Pancreas (tissue), 10 donors: ENCODE results near the gene VENTX. TPM values are rescaled to one million over a fixed set of nuclear protein-coding genes. Genes with fewer than 3 reads are reported as not detected.

Source experiments
- ATAC-seq, 4 donors: fragments of 200-7000 bp; cut with Tn5 transposase; one replicate each; pipeline versions ENCODE4 v1.8.0 to v1.9.1; 2020; ENCODE audit warnings: mild to moderate bottlenecking in 4 of 4, moderate library complexity in 4 of 4
- DNase-seq, 6 donors: peaks; one replicate each; pipeline ENCODE4 v3.0.0-alpha.2; 2020
- FAIRE-seq: peaks from 2 replicates; lab custom pipeline; 2012; peaks lifted over from hg19 to GRCh38; lab: Jason Lieb, UNC
- H3K27ac ChIP-seq, 4 donors: fragments of 200-600 bp; sonication (generic); 1 replicate in 3 of 4; 2 replicates in 1 of 4; pipeline versions ENCODE4 v1.5.0 to v1.8.0; 2020
- H3K27me3 ChIP-seq, 4 donors: fragments of 200-600 bp; one replicate each; pipeline ENCODE4 v1.8.0; 2021
- H3K36me3 ChIP-seq, 3 donors: fragments of 200-600 bp; sonication (generic) in 1 of 3; one replicate each; pipeline versions ENCODE4 v1.5.0 to v1.8.0; 2020 to 2021
- H3K4me1 ChIP-seq, 3 donors: fragments of 200-600 bp; one replicate each; pipeline ENCODE4 v1.8.0; 2021
- H3K4me3 ChIP-seq, 4 donors: fragments of 200-600 bp; sonication (generic) in 2 of 4; one replicate each; pipeline versions ENCODE4 v1.5.0 to v1.8.0; 2020 to 2021
- H3K9me3 ChIP-seq, 4 donors: fragments of 200-600 bp; one replicate each; pipeline ENCODE4 v1.8.0; 2021
- CTCF ChIP-seq, 4 donors: fragments of 200-600 bp; sonication (generic) in 3 of 4; IDR thresholded peaks; one replicate each; pipeline versions ENCODE4 v1.5.0 to v1.8.0; 2021; ENCODE audit warnings: antibody characterized with exemption in 4 of 4
- WGBS, 2 donors: extraction: QIAGEN DNeasy Blood & Tissue Kit; methylation state at CpG; one replicate each; pipeline ENCODE4 v1.1.7; 2013; 5-methylcytosine and 5-hydroxymethylcytosine counted together
- intact Hi-C, 3 donors: fragments of 100-400 bp; cut with DNase I; formaldehyde crosslinking; loops; one replicate each; pipeline versions ENCODE4 v1.11.1 to v1.14.2; 2022
- polyA plus RNA-seq, 2 donors: library from polyadenylated mRNA; stranded (reverse); fragments of 200-250 nt; gene quantifications; one replicate each; pipeline ENCODE4 v1.2.3, GENCODE V29; 2013
- total RNA-seq, 6 donors: library from RNA; stranded (reverse); fragmentation: NEBNext Ultra II Directional in 4 of 6; extraction: Animal tissue kit (Norgen Biotek cat#: 25700) in 4 of 6; gene quantifications; one replicate each; pipeline versions ENCODE4 v1.2.1 to v1.2.4, GENCODE V29; 2021 to 2023
- donor health status: healthy with polysubstance abuse.
- donor health status: DM: no; HTN: no; CAD: no; lungs with moderate emphysema.
- donor health status: DM: no; HTN: no; CAD: no.
- donor health status: control.
- donor health status: control.
- donor health status: Bipolar disorder and iron deficiency.
- donor health status: DM: yes; HTN: yes; CAD: no.
- donor health status: DM: no; HTN: no; CAD: no.
- donor health status: DM: no; HTN: no; CAD: no.
- donor health status: DM: yes; HTN: yes; CAD: no.

The VENTX gene
- total and polyA plus RNA-seq, 8 donors = 0.09 to 1.3 (median 0.46) TPM

GRCh38 chr10:133204226-133205015 lies 33.2 kb upstream of the VENTX start:
- peak in 2 of 6 donors; percentile 4 to 51 for DNase-seq
- ATAC-seq = no peak
- intact Hi-C loops = no loop called here
- no peaks in the 10 kb centered on the region for H3K4me1 ChIP-seq
- TF ChIP-seq CTCF (IDR thresholded peaks at IDR 0.05) = no peak
- H3K9me3 ChIP-seq = no peaks in the 10 kb centered on the region
- WGBS, 2 donors = 74 to 80% methylated on average over 38 of the region's 38 CpGs
- no peak overlapping the region for H3K27ac ChIP-seq
- no peaks in the 10 kb centered on the region for H3K36me3 ChIP-seq
- FAIRE-seq = no peak
- no peak overlapping the region for H3K4me3 ChIP-seq
- H3K27me3 ChIP-seq = no peaks in the 10 kb centered on the region

GRCh38 chr10:133205146-133205545 lies 32.5 kb upstream of the VENTX start:
- WGBS, 2 donors = 62 to 69% methylated on average over 23 of the region's 23 CpGs

GRCh38 chr10:133206356-133207040 lies 31.2 kb upstream of the VENTX start:
- DNase-seq (peak in 2 of 6 donors; percentile 1 to 37), FAIRE-seq (no peak), ATAC-seq (no peak)
- 66 to 67% methylated on average over 14 to 17 of the region's 17 CpGs for WGBS, 2 donors
- intact Hi-C loops = no loop called here
- Histone ChIP-seq H3K36me3 (no peaks in the 10 kb centered on the region), H3K27me3 (no peaks in the 10 kb centered on the region), H3K4me1 (no peaks in the 10 kb centered on the region), H3K27ac (no peak overlapping the region), H3K9me3 (no peaks in the 10 kb centered on the region), H3K4me3 (no peak overlapping the region)
- TF ChIP-seq CTCF (IDR thresholded peaks at IDR 0.05) = no peak

More at GRCh38 chr10:133205146-133205545, 32.5 kb upstream of the VENTX start:
- no peak for FAIRE-seq
- intact Hi-C loops = no loop called here
- Histone ChIP-seq H3K4me1 (no peaks in the 10 kb centered on the region), H3K4me3 (no peak overlapping the region), H3K9me3 (no peaks in the 10 kb centered on the region), H3K36me3 (no peaks in the 10 kb centered on the region), H3K27ac (no peak overlapping the region), H3K27me3 (no peaks in the 10 kb centered on the region)
- peak in 2 of 6 donors; percentile 15 to 42 for DNase-seq
- TF ChIP-seq CTCF (IDR thresholded peaks at IDR 0.05) = no peak
- ATAC-seq = no peak

GRCh38 chr10:133207041-133207600 lies 30.5 kb upstream of the VENTX start:
- no peaks in the 10 kb centered on the region for H3K27me3 ChIP-seq
- FAIRE-seq = no peak
- no peak for TF ChIP-seq CTCF (IDR thresholded peaks at IDR 0.05)
- H3K4me1 ChIP-seq = no peaks in the 10 kb centered on the region
- no peaks in the 10 kb centered on the region for H3K9me3 ChIP-seq
- H3K36me3 ChIP-seq = no peaks in the 10 kb centered on the region
- no peak overlapping the region for H3K27ac ChIP-seq
- ATAC-seq = no peak
- intact Hi-C loops = no loop called here
- DNase-seq = peak in 2 of 6 donors; percentile 8 to 64
- no peak overlapping the region for H3K4me3 ChIP-seq
- WGBS, 2 donors = 78 to 86% methylated on average over 36 of the region's 36 CpGs
